K562 (cell line): ENCODE measurements around the gene CS. TPM values are rescaled to one million over a fixed set of nuclear protein-coding genes. Genes with fewer than 3 reads are reported as not detected.

Experiments used
- CEBPB ChIP-seq: fragments of 450-650 bp; IDR thresholded peaks from 2 replicates; pipeline ENCODE4 v1.6.1; 2016; ENCODE audit warnings: missing genetic modification characterization, missing compliant biosample characterization
- E2F4 ChIP-seq: sonication (generic); formaldehyde crosslinking; IDR thresholded peaks from 2 replicates; pipeline ENCODE4 v1.8.0; 2022; ENCODE audit warnings: mild to moderate bottlenecking, low read depth, missing genetic modification reagents
- FOXA1 ChIP-seq: fragments of 450-650 bp; IDR thresholded peaks from 2 replicates; pipeline ENCODE4 v1.6.1; 2016; ENCODE audit warnings: mild to moderate bottlenecking, borderline replicate concordance
- KAT7 ChIP-seq: sonication (generic); formaldehyde crosslinking; IDR thresholded peaks from 2 replicates; pipeline ENCODE4 v1.8.0; 2022; ENCODE audit warnings: missing genetic modification reagents, mild to moderate bottlenecking, borderline replicate concordance
- MCM5 ChIP-seq: fragments of 450-650 bp; IDR thresholded peaks from 2 replicates; pipeline ENCODE4 v1.6.1; 2016; ENCODE audit warnings: low read depth
- MYBL2 ChIP-seq, 2 experiments: fragments of 450-650 bp in 1 of 2; sonication (generic) in 1 of 2; formaldehyde crosslinking in 1 of 2; IDR thresholded peaks; 2 replicates each; pipeline versions ENCODE4 v1.6.1 to v1.8.1; 2017 to 2022; ENCODE audit warnings: borderline replicate concordance in 1 of 2, inconsistent platforms in 1 of 2, low read depth in 1 of 2, mild to moderate bottlenecking in 1 of 2, missing genetic modification reagents in 1 of 2, moderate library complexity in 1 of 2
- NCOA2 ChIP-seq, 2 experiments: fragments of 450-650 bp; IDR thresholded peaks; 2 replicates each; pipeline ENCODE4 v1.6.1; 2018; ENCODE audit warnings: mild to moderate bottlenecking in 2 of 2, moderate library complexity in 1 of 2; ENCODE audit not compliant: partially characterized antibody in 2 of 2
- RAD21 ChIP-seq, 2 experiments: fragments of 250-450 bp in 1 of 2; fragments of 450-650 bp in 1 of 2; sonication (Bioruptor Pico) in 1 of 2; formaldehyde crosslinking in 1 of 2; IDR thresholded peaks in 1 of 2; conservative IDR thresholded peaks in 1 of 2; 2 replicates each; pipeline versions ENCODE4 v1.4.0 to v1.8.0; 2020 to 2022; ENCODE audit warnings: mild to moderate bottlenecking in 2 of 2, moderate library complexity in 1 of 2
- RBM25 ChIP-seq: fragments of 200-400 bp; formaldehyde crosslinking; IDR thresholded peaks from 2 replicates; pipeline ENCODE4 v1.6.1; 2018; ENCODE audit warnings: low read length, low read depth, moderate library complexity; ENCODE audit not compliant: severe bottlenecking
- RNF219 ChIP-seq: fragments of 250-450 bp; sonication (Bioruptor Pico); IDR thresholded peaks from 2 replicates; pipeline ENCODE4 v1.5.0; 2022; ENCODE audit warnings: mild to moderate bottlenecking
- SMARCC2 ChIP-seq: fragments of 450-650 bp; IDR thresholded peaks from 2 replicates; pipeline ENCODE4 v1.6.1; 2017; ENCODE audit warnings: antibody characterized with exemption, moderate library complexity, mild to moderate bottlenecking, low read depth
- SRSF7 ChIP-seq: fragments of 200-400 bp; formaldehyde crosslinking; optimal IDR thresholded peaks from 2 replicates; pipeline ENCODE3; 2017; ENCODE audit warnings: mild to moderate bottlenecking, low read depth, low read length
- TEAD2 ChIP-seq: fragments of 450-650 bp; IDR thresholded peaks from 2 replicates; pipeline ENCODE4 v1.6.1; 2016; ENCODE audit warnings: missing genetic modification characterization, control low read depth, missing compliant biosample characterization
- ZBED1 ChIP-seq: IDR thresholded peaks from 2 replicates; pipeline ENCODE4 v1.6.1; 2014
- ZC3H8 ChIP-seq: fragments of 450-650 bp; IDR thresholded peaks from 2 replicates; pipeline ENCODE4 v1.6.1; 2017
- ZNF324 ChIP-seq: fragments of 250-450 bp; sonication (Bioruptor Pico); IDR thresholded peaks from 2 replicates; pipeline ENCODE4 v1.4.0; 2020; ENCODE audit warnings: mild to moderate bottlenecking
- ZNF695 ChIP-seq: fragments of 450-650 bp; formaldehyde crosslinking; IDR thresholded peaks from 2 replicates; pipeline ENCODE4 v1.4.0; 2020; ENCODE audit warnings: mild to moderate bottlenecking, moderate library complexity
- ZNF785 ChIP-seq: fragments of 250-450 bp; sonication (Bioruptor Pico); IDR thresholded peaks from 2 replicates; pipeline ENCODE4 v1.4.0; 2020; ENCODE audit warnings: mild to moderate bottlenecking
- polyA plus RNA-seq, 8 experiments: library from polyadenylated mRNA; depleted of rRNA in 4 of 8; stranded (reverse) in 5 of 8; unstranded in 3 of 8; fragments of >200 nt; fragmentation: Nextera tagmentation in 2 of 8; fragmentation: Illumina TruSeq in 1 of 8; extraction: Ambion mirVana in 2 of 8; extraction: Trizol in 1 of 8; gene quantifications; 2 replicates each; pipeline versions ENCODE4 v1.2.1 to v1.2.3, GENCODE V29; 2011 to 2014; ENCODE audit warnings: inconsistent platforms in 1 of 8, missing spikeins in 1 of 8
- total RNA-seq, 7 experiments: library from RNA; depleted of rRNA in 6 of 7; stranded (reverse); fragments of >200 nt in 6 of 7; fragmentation: Illumina TruSeq in 2 of 7; extraction: Trizol in 2 of 7; gene quantifications; 2 replicates each; pipeline versions ENCODE4 v1.2.1 to v1.2.3, GENCODE V29; 2011 to 2021; ENCODE audit warnings: low replicate concordance in 1 of 7
- TF ChIP-seq, protein P1 (sequence below), 2 experiments: IDR thresholded peaks; 2 replicates each; pipeline ENCODE4 v1.6.1; 2012; ENCODE audit warnings: improper control_type of control experiment in 2 of 2, low read depth in 2 of 2, low read length in 2 of 2, borderline replicate concordance in 1 of 2
- TF ChIP-seq, protein P2 (sequence below): fragments of 450-650 bp; formaldehyde crosslinking; conservative IDR thresholded peaks from 2 replicates; pipeline ENCODE4 v1.4.0; 2022; ENCODE audit warnings: mild to moderate bottlenecking, missing genetic modification characterization

The CS gene
- total and polyA plus RNA-seq, 9 of the 15 experiments (the other 6 are each of a cell fraction or from before 2014, with no cell fraction given), result 99.9 to 390 (median 149) TPM

GRCh38 chr12:56300644-56301464, 724 bp upstream of the CS start (continued):
- TF ChIP-seq ZNF324 (CRISPR knock-in tag), result no peak
- TF ChIP-seq, protein P1, sequence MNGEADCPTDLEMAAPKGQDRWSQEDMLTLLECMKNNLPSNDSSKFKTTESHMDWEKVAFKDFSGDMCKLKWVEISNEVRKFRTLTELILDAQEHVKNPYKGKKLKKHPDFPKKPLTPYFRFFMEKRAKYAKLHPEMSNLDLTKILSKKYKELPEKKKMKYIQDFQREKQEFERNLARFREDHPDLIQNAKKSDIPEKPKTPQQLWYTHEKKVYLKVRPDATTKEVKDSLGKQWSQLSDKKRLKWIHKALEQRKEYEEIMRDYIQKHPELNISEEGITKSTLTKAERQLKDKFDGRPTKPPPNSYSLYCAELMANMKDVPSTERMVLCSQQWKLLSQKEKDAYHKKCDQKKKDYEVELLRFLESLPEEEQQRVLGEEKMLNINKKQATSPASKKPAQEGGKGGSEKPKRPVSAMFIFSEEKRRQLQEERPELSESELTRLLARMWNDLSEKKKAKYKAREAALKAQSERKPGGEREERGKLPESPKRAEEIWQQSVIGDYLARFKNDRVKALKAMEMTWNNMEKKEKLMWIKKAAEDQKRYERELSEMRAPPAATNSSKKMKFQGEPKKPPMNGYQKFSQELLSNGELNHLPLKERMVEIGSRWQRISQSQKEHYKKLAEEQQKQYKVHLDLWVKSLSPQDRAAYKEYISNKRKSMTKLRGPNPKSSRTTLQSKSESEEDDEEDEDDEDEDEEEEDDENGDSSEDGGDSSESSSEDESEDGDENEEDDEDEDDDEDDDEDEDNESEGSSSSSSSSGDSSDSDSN (IDR thresholded peaks at IDR 0.05; ENCODE audit: borderline replicate concordance in 1 of 2, low read depth in 2 of 2, low read length in 2 of 2), result peak in 1 of 2 experiments; percentile 73; a peak in 2 of 4 replicates
- no peak for TF ChIP-seq ZNF785
- TF ChIP-seq E2F4 (CRISPR knock-in tag), result no peak
- no peak for TF ChIP-seq MYBL2 (IDR thresholded peaks at IDR 0.05; ENCODE audit: low read depth)
- TF ChIP-seq MYBL2 (CRISPR knock-in tag; IDR thresholded peaks at IDR 0.05; ENCODE audit: borderline replicate concordance), result no peak
- TF ChIP-seq ZBED1, result 0 out of 2 replicates have a peak, but pooled peaks have one; percentile 20
- TF ChIP-seq RBM25, result no peak
- no peak for TF ChIP-seq KAT7 (CRISPR knock-in tag)
- no peak for TF ChIP-seq CEBPB
- TF ChIP-seq RNF219 (CRISPR knock-in tag), result no peak
- 0 out of 2 replicates have a peak, but pooled peaks have one; percentile 46 for TF ChIP-seq SMARCC2
- TF ChIP-seq MCM5, result no peak
- TF ChIP-seq RAD21 (CRISPR knock-in tag; conservative IDR thresholded peaks at IDR 0.05 in 1 of 2, IDR thresholded peaks at IDR 0.05 in 1 of 2), result no peak
- no peak for TF ChIP-seq TEAD2 (tag)
- TF ChIP-seq ZNF695, result no peak
- TF ChIP-seq SRSF7, result no peak
- no peak for TF ChIP-seq FOXA1
- no peak for TF ChIP-seq ZC3H8
- TF ChIP-seq NCOA2 (IDR thresholded peaks at IDR 0.05; ENCODE audit: partially characterized antibody in 2 of 2), result peak in 1 of 2 experiments; percentile 85
- TF ChIP-seq, protein P2, sequence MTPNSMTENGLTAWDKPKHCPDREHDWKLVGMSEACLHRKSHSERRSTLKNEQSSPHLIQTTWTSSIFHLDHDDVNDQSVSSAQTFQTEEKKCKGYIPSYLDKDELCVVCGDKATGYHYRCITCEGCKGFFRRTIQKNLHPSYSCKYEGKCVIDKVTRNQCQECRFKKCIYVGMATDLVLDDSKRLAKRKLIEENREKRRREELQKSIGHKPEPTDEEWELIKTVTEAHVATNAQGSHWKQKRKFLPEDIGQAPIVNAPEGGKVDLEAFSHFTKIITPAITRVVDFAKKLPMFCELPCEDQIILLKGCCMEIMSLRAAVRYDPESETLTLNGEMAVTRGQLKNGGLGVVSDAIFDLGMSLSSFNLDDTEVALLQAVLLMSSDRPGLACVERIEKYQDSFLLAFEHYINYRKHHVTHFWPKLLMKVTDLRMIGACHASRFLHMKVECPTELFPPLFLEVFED (CRISPR knock-in tag), result no peak
